H9 (cell line): ENCODE results near the gene APCDD1. TPM values are rescaled to one million over a fixed set of nuclear protein-coding genes. Genes with fewer than 3 reads are reported as not detected.

Experiments used
- DNase-seq: peaks from one replicate; pipeline ENCODE4 v3.0.0-alpha.2; 2017
- H2AFZ ChIP-seq: one replicate; pipeline ENCODE4 v1.6.1; 2013; ENCODE audit warnings: mild to moderate bottlenecking, low read length, control low read depth, moderate library complexity
- H2AK5ac ChIP-seq: 2 replicates; pipeline ENCODE4 v1.6.1; 2013; ENCODE audit warnings: low read length, control low read depth, mixed read lengths; ENCODE audit not compliant: insufficient read length
- H2BK120ac ChIP-seq: one replicate; pipeline ENCODE4 v1.6.1; 2013; ENCODE audit warnings: low read depth, mild to moderate bottlenecking, low read length, control low read depth, inconsistent platforms; ENCODE audit not compliant: poor library complexity, severe bottlenecking
- H2BK12ac ChIP-seq: 2 replicates; pipeline ENCODE4 v1.6.1; 2013; ENCODE audit warnings: low read length, control low read depth, mixed read lengths, low read depth; ENCODE audit not compliant: insufficient read length
- H2BK15ac ChIP-seq: 2 replicates; pipeline ENCODE4 v1.6.1; 2013; ENCODE audit warnings: low read depth, low read length, control low read depth
- H2BK20ac ChIP-seq: one replicate; pipeline ENCODE4 v1.6.1; 2013; ENCODE audit warnings: low read depth, mild to moderate bottlenecking, low read length, control low read depth, inconsistent platforms; ENCODE audit not compliant: poor library complexity, severe bottlenecking
- H2BK5ac ChIP-seq: 2 replicates; pipeline ENCODE4 v1.6.1; 2013; ENCODE audit warnings: low read length, control low read depth, mixed read lengths; ENCODE audit not compliant: insufficient read length
- H3K14ac ChIP-seq: 2 replicates; pipeline ENCODE4 v1.6.1; 2013; ENCODE audit warnings: low read length, control low read depth; ENCODE audit not compliant: insufficient read depth
- H3K18ac ChIP-seq: 2 replicates; pipeline ENCODE4 v1.6.1; 2013; ENCODE audit warnings: low read depth, mild to moderate bottlenecking, mixed read lengths, low read length, control low read depth; ENCODE audit not compliant: insufficient read length
- H3K23ac ChIP-seq: 2 replicates; pipeline ENCODE4 v1.6.1; 2013; ENCODE audit warnings: low read length, control low read depth, mixed read lengths, low read depth; ENCODE audit not compliant: insufficient read length
- H3K23me2 ChIP-seq: 2 replicates; pipeline ENCODE4 v1.6.1; 2013; ENCODE audit warnings: low read depth, mild to moderate bottlenecking, mixed read lengths, low read length, control low read depth; ENCODE audit not compliant: insufficient read length, poor library complexity, severe bottlenecking
- H3K27ac ChIP-seq: 2 replicates; pipeline ENCODE4 v1.5.1; 2013; ENCODE audit warnings: low read length, control low read depth, mixed read lengths, low read depth; ENCODE audit not compliant: insufficient read length
- H3K27me3 ChIP-seq: 2 replicates; pipeline ENCODE4 v1.6.1; 2013; ENCODE audit warnings: low read length, control low read depth, inconsistent platforms; ENCODE audit not compliant: insufficient read depth
- H3K4ac ChIP-seq: 2 replicates; pipeline ENCODE4 v1.6.1; 2013; ENCODE audit warnings: low read depth, mild to moderate bottlenecking, control low read depth, inconsistent platforms, low read length, moderate library complexity
- H3K4me1 ChIP-seq: 2 replicates; pipeline ENCODE4 v1.6.1; 2013; ENCODE audit warnings: low read length, control low read depth, inconsistent platforms; ENCODE audit not compliant: insufficient read depth
- H3K4me2 ChIP-seq: 2 replicates; pipeline ENCODE4 v1.6.1; 2013; ENCODE audit warnings: low read length, control low read depth, mixed read lengths; ENCODE audit not compliant: insufficient read length, insufficient read depth
- H3K56ac ChIP-seq: 2 replicates; pipeline ENCODE4 v1.6.1; 2013; ENCODE audit warnings: low read depth, mild to moderate bottlenecking, mixed read lengths, low read length, control low read depth; ENCODE audit not compliant: insufficient read length
- H3K79me1 ChIP-seq: 2 replicates; pipeline ENCODE4 v1.6.1; 2013; ENCODE audit warnings: low read depth, mild to moderate bottlenecking, moderate library complexity, low read length, control low read depth, inconsistent platforms; ENCODE audit not compliant: insufficient read depth, poor library complexity, severe bottlenecking
- H3K79me2 ChIP-seq: 2 replicates; pipeline ENCODE4 v1.6.1; 2013; ENCODE audit warnings: low read length, control low read depth, inconsistent platforms; ENCODE audit not compliant: insufficient read depth
- H3K9ac ChIP-seq: 2 replicates; pipeline ENCODE4 v1.6.1; 2013; ENCODE audit warnings: low read length, control low read depth, mixed read lengths; ENCODE audit not compliant: insufficient read length; ENCODE audit errors: extremely low read depth
- H3K9me3 ChIP-seq: one replicate; pipeline ENCODE4 v1.6.1; 2013; ENCODE audit warnings: low read depth, low read length, inconsistent platforms; ENCODE audit not compliant: control insufficient read depth
- H3T11ph ChIP-seq: one replicate; pipeline ENCODE4 v1.6.1; 2013; ENCODE audit warnings: mild to moderate bottlenecking, low read length, control low read depth, inconsistent platforms
- H4K20me1 ChIP-seq: one replicate; pipeline ENCODE4 v1.6.1; 2013; ENCODE audit not compliant: control insufficient read depth, insufficient read length, insufficient read depth
- H4K5ac ChIP-seq: 2 replicates; pipeline ENCODE4 v1.6.1; 2013; ENCODE audit warnings: low read depth, mild to moderate bottlenecking, mixed read lengths, low read length, control low read depth; ENCODE audit not compliant: insufficient read length
- H4K8ac ChIP-seq: replicated peaks from 2 replicates; pipeline ENCODE4 v1.6.1; 2013; ENCODE audit warnings: low read length, control low read depth, mixed read lengths, low read depth; ENCODE audit not compliant: insufficient read length
- H4K91ac ChIP-seq: 2 replicates; pipeline ENCODE4 v1.6.1; 2013; ENCODE audit warnings: low read depth, mild to moderate bottlenecking, moderate library complexity, mixed read lengths, low read length, control low read depth; ENCODE audit not compliant: insufficient read length
- H3K27ac Mint-ChIP-seq, 3 experiments: 2 replicates in 2 of 3; 3 replicates in 1 of 3; pipeline ENCODE4 v1.8.0; 2020 to 2021; ENCODE audit warnings: mixed read lengths in 3 of 3, mild to moderate bottlenecking in 1 of 3, moderate library complexity in 1 of 3
- H3K27me3 Mint-ChIP-seq: 2 replicates; pipeline ENCODE4 v1.8.0; 2021; ENCODE audit warnings: low read depth, mild to moderate bottlenecking, moderate library complexity, mixed read lengths
- H3K36me3 Mint-ChIP-seq, 3 experiments: 2 replicates in 2 of 3; 3 replicates in 1 of 3; pipeline ENCODE4 v1.8.0; 2020 to 2021; ENCODE audit warnings: low read depth in 3 of 3, mixed read lengths in 3 of 3; ENCODE audit not compliant: insufficient read depth in 1 of 3
- H3K4me1 Mint-ChIP-seq, 2 experiments: 2 replicates each; pipeline ENCODE4 v1.8.0; 2020; ENCODE audit warnings: mixed read lengths in 2 of 2
- H3K4me3 Mint-ChIP-seq, 2 experiments: 2 replicates in 1 of 2; 3 replicates in 1 of 2; pipeline ENCODE4 v1.8.0; 2020 to 2021; ENCODE audit warnings: mild to moderate bottlenecking in 2 of 2, mixed read lengths in 2 of 2, moderate library complexity in 1 of 2
- H3K9me3 Mint-ChIP-seq, 2 experiments: 2 replicates in 1 of 2; 3 replicates in 1 of 2; pipeline ENCODE4 v1.8.0; 2020; ENCODE audit warnings: mild to moderate bottlenecking in 2 of 2, mixed read lengths in 2 of 2, moderate library complexity in 1 of 2
- CTCF ChIP-seq: fragments of 200-600 bp; sonication (generic); conservative IDR thresholded peaks from 3 replicates; pipeline ENCODE4 v1.8.0; 2021; ENCODE audit warnings: antibody characterized with exemption, mild to moderate bottlenecking
- total RNA-seq: library from RNA; stranded (reverse); gene quantifications from 2 replicates; pipeline ENCODE4 v1.2.1, GENCODE V29; 2021

APCDD1 gene
- total RNA-seq, 1 experiment from 2014 or later: 1.8 TPM

GRCh38 chr18:10409041-10409440 lies 45.4 kb upstream of the APCDD1 start:
- Histone ChIP-seq H3K27me3 (no peaks in the 10 kb centered on the region), H2BK15ac (no peak overlapping the region), H3K9ac (no peak overlapping the region), H3K56ac (no peak overlapping the region), H2AK5ac (no peak overlapping the region), H3K27ac (no peak overlapping the region), H2BK20ac (no peak overlapping the region), H3K23me2 (no peaks in the 10 kb centered on the region), H3K4ac (no peak overlapping the region), H3K4me1 (peaks cover 4% of the 10 kb centered on the region; the same call in 1 of the 2 replicates), H3K4me2 (no peak overlapping the region), H3K79me1 (no peaks in the 10 kb centered on the region), H3K14ac (no peak overlapping the region), H3K18ac (no peak overlapping the region), H3K79me2 (no peaks in the 10 kb centered on the region), H2BK120ac (no peak overlapping the region), H2AFZ (no peak overlapping the region), H4K20me1 (no peaks in the 10 kb centered on the region), H4K8ac (no peak overlapping the region), H3K9me3 (no peaks in the 10 kb centered on the region), H3K23ac (no peak overlapping the region), H4K91ac (no peak overlapping the region), H4K5ac (no peak overlapping the region), H2BK5ac (no peak overlapping the region), H3T11ph (no peak overlapping the region), H2BK12ac (no peak overlapping the region)
- H3K4me1 Mint-ChIP-seq: peaks cover 35 to 36% of the 10 kb centered on the region in 2 experiments
- no peaks in the 10 kb centered on the region for H3K9me3 Mint-ChIP-seq
- no peak overlapping the region for H3K27ac Mint-ChIP-seq
- peaks cover 7% of the 10 kb centered on the region for H3K27me3 Mint-ChIP-seq
- no peak overlapping the region for H3K4me3 Mint-ChIP-seq
- H3K36me3 Mint-ChIP-seq: no peaks in the 10 kb centered on the region; a peak in 1 of 7 replicates
- DNase-seq: no peak
- no peak for TF ChIP-seq CTCF
